Stomach (tissue), 4 donors: Measurements from ENCODE around the gene GABRR2.

Experiments
- CTCF ChIP-seq, 7 experiments: fragments of 450-650 bp in 4 of 7; fragments of 200-600 bp in 3 of 7; sonication (generic) in 3 of 7; IDR thresholded peaks; one replicate each; pipeline ENCODE4 v1.5.1; 2016 to 2019; ENCODE audit warnings: antibody characterized with exemption in 7 of 7, control low read depth in 2 of 7, mild to moderate bottlenecking in 1 of 7
- POLR2AphosphoS5 ChIP-seq, 3 donors: sonication (generic); formaldehyde crosslinking; IDR thresholded peaks; one replicate each; pipeline ENCODE4 v1.6.1; 2016; ENCODE audit warnings: antibody characterized with exemption in 3 of 3

- TF ChIP-seq POLR2AphosphoS5 (IDR thresholded peaks at IDR 0.05), result no peak
- TF ChIP-seq CTCF (IDR thresholded peaks at IDR 0.05), result no peak
Observed at GRCh38 chr6:89208551-89208950, 106.5 kb downstream of the GABRR2 start.
